Activated CD4-positive, alpha-beta T cell treated with anti-CD3 and anti-CD28 coated beads, Interleukin-2, Interleukin-4, amounts not matched to agents 100 ng/mL and 50 ng/mL, durations not matched to agents 16 hours and 8 hours (primary cell): ENCODE results near the gene TMEM40.
"Not testable (repeated sequence)": the region's sequence is repeated elsewhere in the genome, so short reads cannot be mapped to it uniquely, and the experiment has no call there.

Source experiments
- DNase-seq: peaks from one replicate; pipeline ENCODE4 v3.0.0-alpha.2; 2020; ENCODE audit warnings: low spot score

The TMEM40 gene

DNA sequence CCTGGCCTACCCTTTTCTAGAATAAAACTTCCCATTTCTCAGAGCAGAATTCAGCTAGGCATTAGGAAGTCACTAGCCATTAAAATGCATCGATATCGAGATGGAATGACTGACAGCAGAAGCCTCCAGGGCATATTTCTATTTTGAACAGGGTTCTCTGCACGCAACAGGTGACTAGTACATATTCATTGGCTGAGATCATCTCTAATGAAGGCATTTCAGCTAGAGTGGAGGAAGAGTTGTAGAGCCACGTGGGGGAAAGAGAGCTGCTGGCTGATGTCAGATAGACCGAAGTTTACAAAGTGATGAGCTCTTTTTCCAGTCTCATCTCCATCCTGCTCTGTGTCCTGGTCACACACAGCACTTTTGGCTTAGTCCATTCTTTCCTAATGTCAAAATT, 7.5 kb downstream of the TMEM40 start:
- DNase-seq: no peak

DNA sequence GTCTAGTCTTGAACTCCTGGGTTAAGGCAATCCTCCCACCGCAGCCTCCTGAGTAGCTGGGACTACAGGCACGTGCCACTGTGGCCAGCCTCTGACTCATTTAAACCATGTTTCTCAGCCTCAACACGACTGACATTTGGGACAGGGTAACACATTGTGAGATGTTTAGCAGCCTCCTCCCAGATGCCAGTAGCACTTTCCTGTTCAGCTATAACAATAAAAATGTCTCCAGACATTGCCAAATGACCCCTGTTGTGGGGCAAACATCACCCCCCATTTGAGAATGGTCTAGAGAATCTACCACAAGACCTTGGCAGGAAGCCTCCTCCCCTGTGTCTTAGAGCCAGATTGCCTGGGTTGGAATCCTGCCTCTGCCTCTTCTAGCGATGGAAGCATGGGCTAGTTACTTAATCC, 8.4 kb downstream of the TMEM40 start:
- peak; percentile 55 for DNase-seq

DNA sequence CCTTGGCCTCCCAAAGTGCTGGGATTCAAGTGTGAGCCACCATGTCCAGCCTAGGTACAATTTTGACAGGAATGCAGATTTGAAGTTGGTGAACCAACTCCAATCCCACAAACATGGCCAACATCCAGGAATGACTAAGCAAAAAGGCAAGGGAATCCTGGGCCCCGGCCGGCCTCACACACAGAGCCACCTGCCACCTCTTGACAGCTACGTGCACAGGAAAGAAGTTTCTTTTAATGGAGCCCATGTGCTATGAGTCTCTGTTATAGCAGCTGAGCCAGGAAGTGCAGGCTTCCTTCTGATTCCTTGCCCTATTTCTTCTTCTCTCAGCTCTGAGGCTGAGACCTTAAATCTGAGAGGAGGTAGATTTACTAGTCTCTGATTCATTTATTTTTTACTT, 8.8 kb downstream of the TMEM40 start:
- DNase-seq: no peak

DNA sequence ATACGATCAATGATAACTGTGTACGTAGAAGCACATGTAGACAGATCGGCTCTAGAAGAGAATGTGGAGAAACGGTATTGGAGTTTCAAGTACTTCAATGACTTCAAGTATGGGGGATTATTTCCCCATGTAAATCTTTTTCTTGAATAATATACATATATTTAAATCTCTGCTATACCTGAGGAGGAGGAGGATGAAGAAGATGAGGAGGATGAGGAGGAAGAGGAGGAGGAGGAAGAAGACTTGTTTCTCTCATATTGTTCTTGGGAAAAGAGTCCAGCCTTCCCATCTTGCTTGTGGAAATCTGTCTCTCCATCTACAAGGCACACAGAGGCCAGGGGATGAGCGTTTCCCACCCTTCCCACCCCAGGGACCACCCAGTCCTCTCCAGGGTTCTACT, 10.6 kb downstream of the TMEM40 start:
- DNase-seq: no peak

DNA sequence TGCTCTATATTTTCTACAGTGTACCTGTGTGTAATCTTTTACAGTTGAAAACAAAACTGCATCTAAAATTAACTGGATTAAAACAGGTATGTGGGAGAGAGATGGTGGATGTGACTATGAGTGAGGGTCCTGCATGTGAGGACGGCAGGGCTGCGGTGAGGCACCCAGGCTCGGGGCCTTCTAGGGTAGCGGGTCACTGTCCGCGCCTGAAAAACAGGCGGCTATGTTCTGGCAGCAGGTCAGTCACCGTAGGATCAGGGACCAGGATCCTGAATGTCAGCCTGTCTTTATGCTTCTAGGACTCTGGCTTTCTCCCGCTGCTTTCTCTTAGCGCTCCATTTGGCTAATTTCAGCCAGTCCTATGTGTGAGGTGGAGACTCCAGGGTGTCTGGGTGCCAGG, 12.6 kb downstream of the TMEM40 start:
- DNase-seq: no peak

DNA sequence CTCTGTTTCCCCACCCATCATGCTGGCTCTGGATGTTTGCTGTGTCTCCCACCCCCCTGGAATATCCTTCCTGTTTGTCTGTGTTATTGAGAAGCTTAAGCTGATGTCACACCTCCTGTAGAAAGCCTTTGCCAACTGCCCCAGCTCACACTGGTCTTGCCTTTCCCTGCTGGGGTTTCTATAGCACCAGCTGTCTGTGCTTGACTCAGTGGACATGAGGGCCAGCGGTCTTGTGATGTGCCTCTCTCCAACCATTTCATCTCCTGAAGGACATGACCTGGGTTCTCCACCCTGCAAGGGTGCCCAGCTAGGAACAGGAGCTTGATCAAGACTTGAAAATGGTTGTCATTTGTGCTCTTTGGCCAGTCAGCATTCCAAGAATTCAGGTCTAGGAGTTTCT, 14.7 kb downstream of the TMEM40 start:
- DNase-seq: no peak

DNA sequence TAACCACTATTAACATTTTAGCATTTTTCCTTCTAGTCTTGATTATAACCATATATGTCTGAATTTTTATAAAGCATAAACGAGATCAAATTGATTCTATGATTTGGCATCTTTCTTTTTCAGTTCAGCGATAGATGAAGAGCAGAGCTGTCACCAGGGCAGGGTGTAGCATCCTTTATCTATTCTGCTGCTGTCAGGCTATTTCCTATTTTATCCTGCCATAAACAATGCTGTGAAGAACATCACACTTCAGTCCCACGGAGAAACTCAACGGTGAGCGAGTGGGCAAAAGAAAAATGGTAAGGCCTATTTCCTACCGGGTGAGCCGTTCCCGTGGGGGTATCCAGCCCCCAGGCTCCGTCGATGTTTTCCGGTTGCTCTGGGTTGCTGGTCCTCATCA, 15.5 kb downstream of the TMEM40 start:
- no peak for DNase-seq

DNA sequence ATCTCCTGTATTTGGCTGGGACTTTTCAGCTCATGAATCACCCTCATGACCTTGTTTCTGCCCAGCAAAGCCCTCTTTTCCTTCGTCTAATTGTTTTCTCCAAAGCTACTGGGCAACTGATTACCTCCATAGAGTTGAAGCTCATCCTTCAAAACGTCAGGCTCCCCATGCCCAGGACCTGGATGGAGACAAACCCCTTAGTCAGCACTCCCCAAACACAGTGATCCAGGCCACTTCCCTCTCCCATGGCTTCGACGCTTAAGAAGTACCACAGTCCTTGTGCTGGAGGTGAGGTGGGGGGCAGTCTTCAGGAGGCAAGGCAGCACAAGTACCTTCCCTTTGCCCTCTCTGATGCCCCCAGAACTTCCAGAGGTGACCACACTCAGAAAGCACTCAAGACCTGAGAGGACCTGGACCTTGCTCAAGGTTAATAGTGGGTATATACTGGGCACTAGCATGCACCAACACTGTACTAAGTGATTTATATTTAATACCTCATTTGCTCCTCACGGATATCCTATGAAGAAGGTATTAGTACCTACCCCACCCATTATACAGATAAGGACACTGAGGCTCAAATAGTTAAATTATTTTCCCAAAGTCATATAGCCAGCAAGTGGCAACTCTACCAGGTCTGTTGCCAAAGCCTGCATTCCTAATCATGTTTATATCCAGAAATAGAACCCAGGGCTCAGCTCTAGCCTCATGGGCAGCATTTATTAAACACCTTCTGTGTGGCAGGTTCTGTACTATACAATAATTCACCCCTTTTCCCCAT, 16.5 kb downstream of the TMEM40 start:
- DNase-seq: no peak

DNA sequence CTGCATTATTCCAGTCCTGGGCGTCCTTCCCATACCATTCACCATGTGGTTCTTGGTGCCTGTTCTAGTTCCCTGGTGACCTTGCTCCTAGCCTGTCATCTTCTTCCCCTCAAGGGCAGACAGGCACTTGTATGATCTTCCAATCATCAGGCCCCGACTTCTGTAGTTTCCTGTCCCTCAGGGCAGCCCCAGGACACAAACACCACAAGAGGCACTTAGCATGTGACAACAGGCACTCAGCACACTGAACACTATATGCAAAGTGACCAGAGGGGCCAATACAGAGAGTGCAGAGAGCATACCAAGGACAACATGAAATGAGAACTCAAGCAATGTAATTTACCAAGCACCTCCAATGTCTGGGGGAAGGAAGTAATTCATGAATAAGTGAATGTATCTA, 17.9 kb downstream of the TMEM40 start:
- no peak for DNase-seq

DNA sequence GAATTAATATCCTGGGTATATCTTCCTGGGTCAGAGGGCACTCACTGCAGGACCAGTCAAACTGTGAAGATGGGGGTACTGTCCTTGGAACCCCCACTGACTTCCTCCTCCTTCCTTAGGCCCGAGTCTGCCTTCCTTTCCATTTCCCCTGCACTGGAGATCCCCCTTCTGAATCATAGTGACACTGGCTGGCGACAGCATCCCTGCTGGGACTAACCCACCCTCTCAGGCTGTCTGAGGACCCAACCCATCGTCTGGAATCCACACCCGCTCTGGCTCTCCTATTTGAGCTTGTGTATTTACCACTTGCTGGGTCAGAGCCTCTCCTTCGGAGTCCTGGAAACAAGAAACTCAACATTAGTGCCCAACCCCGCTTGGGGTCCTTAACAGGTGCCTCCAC, 21.2 kb downstream of the TMEM40 start:
- no peak for DNase-seq

DNA sequence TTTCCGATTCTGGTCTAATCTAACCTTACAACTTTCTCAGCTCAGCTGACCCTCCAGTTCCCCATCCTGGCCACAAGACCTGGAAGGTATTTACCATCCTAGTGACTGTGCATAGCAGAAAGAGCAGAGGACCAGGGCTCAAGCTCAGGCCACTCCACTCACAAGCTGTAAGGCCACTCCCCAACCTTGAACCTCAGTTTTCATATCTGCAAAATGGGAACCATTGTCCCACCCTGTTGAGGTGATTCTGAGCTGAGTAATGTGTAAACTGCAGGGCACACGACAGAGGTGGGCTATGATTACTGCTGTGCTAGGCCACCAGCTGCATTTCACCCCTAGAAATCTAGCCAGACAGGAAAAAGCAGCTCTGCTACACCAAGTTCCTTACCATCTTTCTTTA, 21.7 kb downstream of the TMEM40 start:
- DNase-seq: no peak

DNA sequence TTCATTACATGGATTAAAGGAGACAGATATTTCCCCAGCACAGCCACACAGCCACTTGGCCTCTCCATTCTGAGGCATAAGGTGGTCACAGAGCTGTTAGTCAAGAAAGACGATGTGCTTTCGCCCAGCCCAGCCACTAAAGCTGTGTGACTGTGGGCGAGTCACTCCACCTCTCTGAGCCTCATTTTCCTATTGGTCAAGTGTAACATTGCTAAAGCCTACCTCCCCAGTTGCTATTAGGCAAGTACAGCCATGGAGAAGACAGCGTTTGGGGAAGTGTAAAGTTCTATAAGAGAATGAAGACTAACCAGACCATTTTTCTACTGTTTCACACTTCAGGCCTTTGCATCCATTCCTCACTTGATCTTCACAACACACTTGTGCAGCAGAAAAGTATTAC, 24.1 kb downstream of the TMEM40 start:
- no peak for DNase-seq

DNA sequence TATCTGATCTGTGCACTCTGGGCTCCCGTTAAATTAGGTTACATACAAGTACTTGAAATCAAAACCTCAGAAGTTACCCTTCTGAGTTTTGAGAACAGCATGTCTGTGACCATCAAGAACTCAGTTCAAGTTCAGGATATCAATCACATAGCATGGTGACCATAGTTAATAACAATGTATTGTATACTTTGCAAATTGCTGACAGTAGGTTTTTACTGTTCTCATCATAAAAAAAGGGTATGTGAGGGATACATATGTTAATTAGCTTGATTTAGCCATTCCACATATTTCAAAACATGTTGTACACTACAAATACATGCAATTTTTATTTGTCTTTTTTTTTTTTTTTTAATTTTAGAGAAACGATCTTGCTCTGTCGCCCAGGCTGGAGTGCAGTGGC, 25.5 kb downstream of the TMEM40 start:
- DNase-seq: no peak

DNA sequence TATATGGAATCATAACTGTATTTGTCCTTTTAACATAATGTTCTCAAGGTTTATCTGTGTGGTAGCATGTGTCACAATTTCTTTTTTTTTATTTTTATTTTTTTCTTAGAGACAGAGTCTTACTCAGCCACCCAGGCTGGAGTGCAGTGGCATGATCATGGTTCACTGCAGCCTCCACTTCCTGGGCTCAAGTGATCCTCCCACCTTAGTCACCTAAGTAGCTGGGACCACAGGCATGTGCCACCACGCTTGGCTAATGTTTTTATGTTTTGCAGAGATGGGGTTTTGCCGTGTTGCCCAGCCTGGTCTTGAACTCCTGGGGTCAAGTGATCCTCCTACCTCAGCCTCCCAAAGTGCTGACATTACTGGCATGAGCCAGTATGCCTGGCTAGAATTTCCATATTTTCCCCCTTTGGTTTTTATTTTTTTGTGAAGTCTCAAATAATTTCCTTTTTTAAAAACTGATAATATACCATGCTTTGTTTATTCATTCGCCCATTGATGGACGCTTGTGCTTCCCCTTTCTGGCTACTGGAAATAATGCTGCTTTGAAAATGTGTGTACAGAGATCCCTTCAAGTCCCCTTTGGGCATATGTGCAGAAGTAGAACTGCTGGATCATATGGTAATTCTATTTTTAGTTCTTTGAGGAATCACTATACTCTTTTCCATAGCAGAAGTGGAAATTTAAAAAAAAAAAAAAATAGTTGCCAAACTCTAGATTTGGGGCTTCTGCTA, 28.4 kb downstream of the TMEM40 start:
- DNase-seq: no peak

DNA sequence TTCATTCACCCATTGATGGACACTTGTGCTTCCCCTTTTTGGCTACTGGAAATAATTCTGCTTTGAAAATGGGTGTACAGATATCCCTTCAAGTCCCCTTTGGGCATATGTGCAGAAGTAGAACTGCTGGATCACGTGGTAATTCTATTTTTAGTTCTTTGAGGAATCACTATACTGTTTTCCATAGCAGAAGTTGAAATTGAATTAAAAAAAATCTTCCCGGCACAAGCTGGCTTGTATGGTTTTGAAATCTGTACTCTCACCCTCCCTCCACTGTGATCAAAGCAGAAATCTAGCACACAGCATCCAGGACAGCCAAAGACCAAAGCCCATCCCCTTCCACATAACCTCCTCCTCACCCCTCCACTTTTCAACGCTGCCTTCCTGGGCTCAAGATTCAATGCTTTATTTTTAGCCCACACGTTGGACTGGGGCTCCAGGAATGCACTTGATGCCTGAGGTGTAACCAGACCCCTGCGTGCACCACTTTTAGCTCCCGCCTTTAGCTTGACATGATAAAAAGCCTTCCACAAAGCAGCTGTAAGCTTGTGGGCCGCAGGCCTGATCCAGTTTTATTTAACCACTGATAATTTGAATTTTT, 29.9 kb downstream of the TMEM40 start:
- no peak for DNase-seq

DNA sequence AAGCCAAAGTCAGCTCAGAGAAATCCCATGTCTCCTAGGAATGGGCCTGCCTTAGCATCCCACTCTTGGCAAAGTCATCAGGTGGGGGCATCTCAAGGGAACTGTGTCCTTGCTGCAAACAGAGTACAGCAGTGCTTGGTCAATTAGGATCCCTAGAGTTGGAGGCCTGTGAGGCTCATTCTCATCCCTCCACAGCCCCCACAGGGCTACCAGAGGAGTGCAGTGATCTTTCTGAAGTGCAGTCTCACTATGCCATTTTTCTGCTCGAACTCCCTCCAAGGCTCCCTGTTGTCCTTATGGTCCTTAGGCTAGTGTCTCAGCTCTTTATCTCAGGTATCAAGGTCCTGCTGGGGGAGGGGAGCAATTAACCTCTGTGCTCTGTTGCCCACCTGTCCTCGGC, 31.1 kb downstream of the TMEM40 start:
- no peak for DNase-seq

DNA sequence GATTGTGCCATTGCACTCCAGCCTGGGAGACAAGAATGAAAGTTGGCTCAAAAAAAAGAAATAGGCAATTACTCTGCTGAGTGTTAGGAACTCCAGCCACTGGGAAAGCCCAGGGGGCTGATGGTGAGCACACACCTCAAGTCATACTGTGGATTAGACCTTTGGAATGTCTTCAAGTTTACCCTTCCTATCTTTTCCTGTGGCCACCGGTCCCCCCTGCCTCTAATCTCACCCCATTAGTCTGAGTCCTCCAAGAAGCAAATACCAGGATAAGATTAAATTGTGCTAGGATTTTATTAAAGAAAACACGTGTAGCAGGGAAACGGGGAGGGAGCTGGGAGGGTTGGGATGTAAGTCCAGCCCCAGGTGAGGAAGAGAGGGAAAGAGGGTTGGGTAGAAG, 31.6 kb downstream of the TMEM40 start:
- DNase-seq: no peak

DNA sequence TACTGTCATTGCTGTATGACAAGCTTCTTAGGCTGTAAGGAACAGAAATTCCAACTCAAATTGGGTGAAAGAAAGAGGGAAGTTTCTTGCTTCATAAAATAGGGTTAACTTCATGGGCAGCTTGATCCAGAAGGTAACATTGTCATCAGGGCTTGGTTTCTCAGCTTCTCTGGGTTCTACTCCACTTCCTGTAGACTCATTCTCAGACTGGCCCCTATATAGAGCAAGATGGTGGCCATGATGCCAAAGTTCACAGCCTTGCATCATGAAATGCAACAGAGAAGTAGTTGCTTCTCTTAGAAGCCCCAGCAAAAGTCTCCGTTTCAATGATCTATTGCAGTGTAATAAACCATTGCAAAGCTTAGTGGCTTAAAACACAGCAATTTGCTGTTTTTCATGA, 33.6 kb downstream of the TMEM40 start:
- no peak for DNase-seq

DNA sequence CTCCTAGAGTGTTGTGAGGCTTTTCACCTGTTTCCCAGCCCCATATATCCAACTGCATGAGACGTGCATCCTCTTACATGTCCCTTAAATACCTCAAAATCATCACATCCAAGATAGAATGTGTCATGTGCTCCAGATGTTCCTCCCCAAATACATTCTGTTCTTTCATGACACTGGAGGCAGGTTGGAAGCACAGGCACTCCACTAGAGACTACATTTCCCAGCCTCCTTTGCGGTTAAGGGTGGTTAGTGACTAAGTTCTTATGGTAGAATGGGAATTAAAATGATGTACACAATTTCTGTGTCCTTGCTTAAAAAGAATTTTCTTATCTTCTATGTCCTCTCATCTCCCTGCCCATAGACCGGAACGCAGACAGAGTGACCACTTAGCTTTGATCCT, 34.3 kb downstream of the TMEM40 start:
- no peak for DNase-seq

DNA sequence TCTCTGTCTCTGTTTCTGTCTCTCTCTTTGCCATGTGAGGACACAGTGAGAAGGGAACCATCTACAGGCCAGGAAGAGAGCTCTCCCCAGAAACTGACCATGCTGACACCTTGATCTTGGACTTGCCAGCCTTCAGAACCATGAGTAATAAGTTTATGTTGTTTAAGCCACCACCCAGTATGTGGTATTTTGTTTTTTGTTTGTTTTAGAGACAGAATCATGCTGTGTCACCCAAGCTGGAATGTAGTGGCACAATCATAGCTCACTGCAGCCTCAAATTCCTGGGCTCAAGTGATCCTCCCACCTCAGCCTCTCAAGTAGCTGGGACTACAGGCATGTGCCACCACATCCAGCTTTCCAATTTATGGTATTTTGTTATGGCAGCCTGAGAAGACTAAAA, 35.7 kb downstream of the TMEM40 start:
- not testable (repeated sequence) for DNase-seq

DNA sequence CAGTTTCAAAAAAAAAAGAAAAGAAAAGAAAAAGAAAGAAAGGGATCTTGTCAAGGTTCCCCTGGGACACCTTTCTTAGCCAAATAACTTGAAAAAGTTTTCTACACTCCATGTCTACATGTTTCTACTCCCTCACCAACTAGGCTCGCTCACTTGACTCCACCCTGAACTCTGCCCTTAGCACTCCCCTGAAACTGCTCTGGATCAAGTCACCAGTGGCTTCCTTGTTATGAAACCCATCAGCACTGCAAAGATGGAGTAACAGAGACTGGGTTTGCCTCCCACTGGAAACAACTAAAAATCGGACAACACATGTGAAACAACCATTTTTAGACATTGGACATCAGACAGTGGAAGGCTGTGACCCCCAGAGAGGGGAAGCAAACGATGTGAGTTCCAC, 36.8 kb downstream of the TMEM40 start:
- no peak for DNase-seq

DNA sequence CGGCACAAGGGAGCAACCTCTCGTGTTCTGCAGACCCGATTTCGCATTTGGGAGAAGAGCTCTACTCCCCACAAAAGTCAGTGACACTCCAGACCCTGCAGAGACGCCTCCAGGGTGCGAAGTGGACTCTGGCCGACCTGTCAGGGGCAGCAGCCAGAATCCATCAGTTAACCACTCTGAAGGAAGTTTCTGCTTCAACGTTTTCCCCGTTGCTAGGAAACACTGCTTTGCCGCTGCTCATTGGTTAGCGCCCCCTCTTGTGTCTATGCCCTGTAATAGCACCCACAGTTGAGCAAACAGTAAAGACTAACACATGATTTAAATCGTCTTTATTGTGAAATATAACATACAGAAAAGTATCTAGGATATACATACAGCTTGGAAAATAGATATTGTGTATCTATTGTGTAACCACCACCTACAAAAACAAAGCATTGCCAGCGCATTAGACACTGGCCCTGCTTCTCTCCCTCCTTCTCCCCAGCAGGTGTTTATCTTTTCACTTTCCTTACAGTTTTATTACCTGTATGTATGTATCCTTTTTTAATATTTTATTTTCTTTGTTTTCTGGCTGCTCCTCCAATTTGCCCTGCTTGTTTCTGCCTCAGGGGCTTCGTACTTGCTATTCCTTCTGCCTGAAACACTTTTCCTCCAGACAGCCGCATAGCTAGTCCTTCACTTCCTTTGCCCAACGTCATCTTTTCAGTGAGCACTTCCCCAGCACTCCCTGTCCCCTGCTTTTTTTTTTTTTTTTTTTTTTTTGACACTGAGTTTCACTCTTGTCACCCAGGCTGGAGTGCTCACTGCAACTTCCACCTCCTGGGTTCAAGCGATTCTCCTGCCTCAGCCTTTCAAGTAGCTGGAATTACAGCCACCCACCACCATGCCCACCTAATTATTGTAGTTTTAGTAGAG, 38.8 kb downstream of the TMEM40 start:
- DNase-seq: peak; percentile 84
